Measurements from ENCODE around the gene KEL.

KEL gene

GRCh38 chr7:142914121-142914520 lies 48.0 kb downstream of the KEL start:
- H3K36me3 ChIP-seq (ENCODE audit: insufficient read depth) = no peaks in the 10 kb centered on the region
- H3K9ac ChIP-seq = no peak overlapping the region
- no peaks in the 10 kb centered on the region for H3K27me3 ChIP-seq (ENCODE audit: insufficient read depth, low read depth)
- no peak overlapping the region for H3K4me2 ChIP-seq
- no peaks in the 10 kb centered on the region for H3K4me1 ChIP-seq (ENCODE audit: low read depth, poor library complexity, severe bottlenecking)
- no peak overlapping the region for H3K4me3 ChIP-seq (IDR thresholded peaks at IDR 0.05; ENCODE audit: insufficient read depth, low read depth, low read length)
- no peak for TF ChIP-seq CTCF (conservative IDR thresholded peaks at IDR 0.05; ENCODE audit: low read depth, low read length)
- no peak overlapping the region for H3K27ac ChIP-seq
- no peaks in the 10 kb centered on the region for H4K20me1 ChIP-seq (ENCODE audit: insufficient read depth)
- no peaks in the 10 kb centered on the region for H3K79me2 ChIP-seq (ENCODE audit: insufficient read depth, low read depth)
- no peak overlapping the region for H2AFZ ChIP-seq (ENCODE audit: low read depth)

- Histone ChIP-seq H3K9ac (no peak overlapping the region), H3K4me1 (ENCODE audit: low read depth, poor library complexity, severe bottlenecking) (no peaks in the 10 kb centered on the region), H2AFZ (ENCODE audit: low read depth) (no peak overlapping the region), H3K4me3 (IDR thresholded peaks at IDR 0.05; ENCODE audit: insufficient read depth, low read depth, low read length) (no peak overlapping the region), H3K4me2 (no peak overlapping the region), H3K27ac (no peak overlapping the region), H4K20me1 (ENCODE audit: insufficient read depth) (no peaks in the 10 kb centered on the region), H3K36me3 (ENCODE audit: insufficient read depth) (no peaks in the 10 kb centered on the region), H3K27me3 (ENCODE audit: insufficient read depth, low read depth) (no peaks in the 10 kb centered on the region), H3K79me2 (ENCODE audit: insufficient read depth, low read depth) (no peaks in the 10 kb centered on the region)
- TF ChIP-seq CTCF (conservative IDR thresholded peaks at IDR 0.05; ENCODE audit: low read depth, low read length) = no peak
Measured at GRCh38 chr7:142913566-142913965, 48.6 kb downstream of the KEL start.

GRCh38 chr7:142913051-142913450 lies 49.1 kb downstream of the KEL start:
- Histone ChIP-seq H3K27me3 (ENCODE audit: insufficient read depth, low read depth) (no peaks in the 10 kb centered on the region), H3K27ac (no peak overlapping the region), H2AFZ (ENCODE audit: low read depth) (no peak overlapping the region), H3K4me3 (IDR thresholded peaks at IDR 0.05; ENCODE audit: insufficient read depth, low read depth, low read length) (no peak overlapping the region), H3K36me3 (ENCODE audit: insufficient read depth) (no peaks in the 10 kb centered on the region), H3K4me1 (ENCODE audit: low read depth, poor library complexity, severe bottlenecking) (no peaks in the 10 kb centered on the region), H3K79me2 (ENCODE audit: insufficient read depth, low read depth) (no peaks in the 10 kb centered on the region), H4K20me1 (ENCODE audit: insufficient read depth) (no peaks in the 10 kb centered on the region), H3K9ac (no peak overlapping the region), H3K4me2 (no peak overlapping the region)
- no peak for TF ChIP-seq CTCF (conservative IDR thresholded peaks at IDR 0.05; ENCODE audit: low read depth, low read length)

GRCh38 chr7:142910481-142910880 lies 51.7 kb downstream of the KEL start:
- Histone ChIP-seq H3K9ac (no peak overlapping the region), H3K4me3 (IDR thresholded peaks at IDR 0.05; ENCODE audit: insufficient read depth, low read depth, low read length) (no peak overlapping the region), H3K4me2 (no peak overlapping the region), H3K27me3 (ENCODE audit: insufficient read depth, low read depth) (no peaks in the 10 kb centered on the region), H4K20me1 (ENCODE audit: insufficient read depth) (no peaks in the 10 kb centered on the region), H3K27ac (no peak overlapping the region), H3K4me1 (ENCODE audit: low read depth, poor library complexity, severe bottlenecking) (peaks cover 20% of the 10 kb centered on the region), H3K36me3 (ENCODE audit: insufficient read depth) (no peaks in the 10 kb centered on the region), H3K79me2 (ENCODE audit: insufficient read depth, low read depth) (no peaks in the 10 kb centered on the region), H2AFZ (ENCODE audit: low read depth) (no peak overlapping the region)
- TF ChIP-seq CTCF (conservative IDR thresholded peaks at IDR 0.05; ENCODE audit: low read depth, low read length) = no peak

All from KMS-11 (cell line).